Endodermal cell (in vitro differentiated cells): ENCODE data around the gene METRN. TPM values are rescaled to one million over a fixed set of nuclear protein-coding genes. Genes with fewer than 3 reads are reported as not detected.
A peak's percentile ranks its signal among the peaks of the same experiment; 100 is the strongest.

Experiments
- DNase-seq: peaks from one replicate; pipeline ENCODE4 v3.0.0-alpha.2; 2017
- H3K27ac ChIP-seq: 2 replicates; pipeline ENCODE4 v1.5.1; 2013; ENCODE audit warnings: mild to moderate bottlenecking, low read depth, low read length, moderate library complexity
- H3K27me3 ChIP-seq: 2 replicates; pipeline ENCODE4 v1.6.1; 2013; ENCODE audit warnings: mild to moderate bottlenecking, low read length, moderate library complexity; ENCODE audit not compliant: insufficient read depth, control insufficient read depth, poor library complexity, severe bottlenecking
- H3K36me3 ChIP-seq: 2 replicates; pipeline ENCODE4 v1.7.0; 2013; ENCODE audit warnings: mild to moderate bottlenecking, low read length, moderate library complexity; ENCODE audit not compliant: control insufficient read depth, insufficient read depth
- H3K4me1 ChIP-seq: one replicate; pipeline ENCODE4 v1.7.0; 2013; ENCODE audit warnings: low read length; ENCODE audit not compliant: control insufficient read depth, insufficient read depth
- H3K4me3 ChIP-seq: 2 replicates; pipeline ENCODE4 v1.5.1; 2013; ENCODE audit warnings: mild to moderate bottlenecking, low read length, moderate library complexity
- H3K9ac ChIP-seq: 2 replicates; pipeline ENCODE4 v1.6.1; 2013; ENCODE audit warnings: mild to moderate bottlenecking, low read length, moderate library complexity; ENCODE audit not compliant: poor library complexity, severe bottlenecking; ENCODE audit errors: extremely low read depth
- H3K9me3 ChIP-seq: 2 replicates; pipeline ENCODE4 v1.6.1; 2013; ENCODE audit warnings: mild to moderate bottlenecking, low read length, moderate library complexity; ENCODE audit not compliant: control insufficient read depth
- H3K27ac Mint-ChIP-seq: 2 replicates; pipeline ENCODE4 v1.8.0; 2020; ENCODE audit warnings: mixed read lengths
- H3K27me3 Mint-ChIP-seq: 2 replicates; pipeline ENCODE4 v1.8.0; 2021; ENCODE audit warnings: mild to moderate bottlenecking, mixed read lengths; ENCODE audit not compliant: insufficient read depth
- H3K36me3 Mint-ChIP-seq: 2 replicates; pipeline ENCODE4 v1.8.0; 2020; ENCODE audit warnings: low read depth, mixed read lengths
- H3K4me1 Mint-ChIP-seq: 2 replicates; pipeline ENCODE4 v1.8.0; 2020; ENCODE audit warnings: mixed read lengths
- H3K4me3 Mint-ChIP-seq: 2 replicates; pipeline ENCODE4 v1.8.0; 2020; ENCODE audit warnings: mild to moderate bottlenecking, moderate library complexity, mixed read lengths
- H3K9me3 Mint-ChIP-seq: 2 replicates; pipeline ENCODE4 v1.8.0; 2020; ENCODE audit warnings: mild to moderate bottlenecking, mixed read lengths
- WGBS, 2 experiments: methylation state at CpG; one replicate each; pipeline versions ENCODE4 v1.1.5 to v1.1.7; 2013; ENCODE audit warnings: missing lambda C conversion rate in 2 of 2, mixed read lengths in 1 of 2; ENCODE audit not compliant: insufficient coverage in 1 of 2, insufficient read length in 1 of 2; 5-methylcytosine and 5-hydroxymethylcytosine counted together
- total RNA-seq, 2 donors: library from RNA; stranded (reverse); fragmentation: NEBNext Ultra II Directional in 1 of 2; extraction: Animal tissue kit (Norgen Biotek cat#: 25700) in 1 of 2; gene quantifications; 2 replicates in 1 of 2; 3 replicates in 1 of 2; pipeline ENCODE4 v1.2.1, GENCODE V29; 2021
- TF ChIP-seq, protein P1 (sequence below): fragments of 200-600 bp; sonication (generic); conservative IDR thresholded peaks from 2 replicates; pipeline ENCODE4 v1.5.0; 2021; ENCODE audit warnings: antibody characterized with exemption, mild to moderate bottlenecking

METRN gene
- total RNA-seq, 2 donors from 2014 or later, result 33.4 to 38.5 TPM

DNA sequence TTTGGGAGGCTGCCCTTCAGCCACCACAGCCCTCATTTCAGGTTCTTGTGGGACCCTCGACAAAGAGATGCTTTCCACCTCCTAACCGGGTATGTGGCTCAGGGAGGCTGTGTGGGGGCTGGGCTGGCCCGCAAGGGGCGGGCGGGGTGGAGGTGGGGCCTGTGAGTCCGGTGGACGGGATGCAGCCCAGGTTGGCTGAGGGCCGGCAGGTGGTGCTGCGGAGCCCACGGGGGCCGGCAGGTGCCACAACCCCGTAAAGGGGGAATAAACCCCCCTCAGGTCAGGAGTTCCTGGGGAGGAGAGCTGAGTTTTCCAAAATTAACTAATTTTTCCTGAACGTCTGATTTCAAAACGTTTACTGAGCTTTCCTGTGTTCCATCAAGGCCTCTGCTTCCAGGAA is 30.8 kb downstream of the METRN start:
- WGBS, 2 experiments, result 8 to 14% methylated on average over 4 to 14 of the region's 14 CpGs
- peak; percentile 92 for DNase-seq

DNA sequence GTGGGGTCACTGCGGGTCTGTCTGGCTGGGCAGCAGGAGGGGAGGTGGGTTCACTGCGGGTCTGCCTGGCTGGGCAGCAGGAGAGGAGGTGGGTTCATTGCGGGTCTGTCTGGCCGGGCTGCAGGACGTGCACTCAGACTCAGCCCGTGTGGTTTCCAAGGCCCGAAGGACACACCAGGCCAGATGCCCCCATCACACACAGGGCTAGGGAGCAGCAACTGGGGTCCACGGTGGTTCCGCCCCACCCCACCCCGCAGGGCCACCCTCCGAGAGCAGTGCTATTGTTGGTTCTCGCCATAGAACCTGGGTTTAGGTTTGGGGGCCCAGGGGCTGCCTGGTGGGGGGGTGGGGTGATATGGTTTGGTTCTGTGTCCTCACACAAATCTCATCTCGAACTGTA is 31.7 kb downstream of the METRN start:
- no peaks in the 10 kb centered on the region for H3K4me1 ChIP-seq
- no peak overlapping the region for H3K27ac ChIP-seq
- no peak overlapping the region for H3K27ac Mint-ChIP-seq
- no peak overlapping the region for H3K9ac ChIP-seq
- no peaks in the 10 kb centered on the region for H3K27me3 ChIP-seq
- H3K4me3 Mint-ChIP-seq, result no peak overlapping the region
- no peaks in the 10 kb centered on the region for H3K9me3 Mint-ChIP-seq
- H3K27me3 Mint-ChIP-seq, result peaks cover 3% of the 10 kb centered on the region
- no peaks in the 10 kb centered on the region for H3K9me3 ChIP-seq
- no peaks in the 10 kb centered on the region for H3K36me3 ChIP-seq
- no peaks in the 10 kb centered on the region for H3K36me3 Mint-ChIP-seq
- WGBS, 2 experiments, result 92% methylated on average over 13 of the region's 13 CpGs; no CpG with 5 or more reads in 1 of the 2 experiments
- H3K4me1 Mint-ChIP-seq, result peaks cover 5% of the 10 kb centered on the region
- TF ChIP-seq, protein P1, sequence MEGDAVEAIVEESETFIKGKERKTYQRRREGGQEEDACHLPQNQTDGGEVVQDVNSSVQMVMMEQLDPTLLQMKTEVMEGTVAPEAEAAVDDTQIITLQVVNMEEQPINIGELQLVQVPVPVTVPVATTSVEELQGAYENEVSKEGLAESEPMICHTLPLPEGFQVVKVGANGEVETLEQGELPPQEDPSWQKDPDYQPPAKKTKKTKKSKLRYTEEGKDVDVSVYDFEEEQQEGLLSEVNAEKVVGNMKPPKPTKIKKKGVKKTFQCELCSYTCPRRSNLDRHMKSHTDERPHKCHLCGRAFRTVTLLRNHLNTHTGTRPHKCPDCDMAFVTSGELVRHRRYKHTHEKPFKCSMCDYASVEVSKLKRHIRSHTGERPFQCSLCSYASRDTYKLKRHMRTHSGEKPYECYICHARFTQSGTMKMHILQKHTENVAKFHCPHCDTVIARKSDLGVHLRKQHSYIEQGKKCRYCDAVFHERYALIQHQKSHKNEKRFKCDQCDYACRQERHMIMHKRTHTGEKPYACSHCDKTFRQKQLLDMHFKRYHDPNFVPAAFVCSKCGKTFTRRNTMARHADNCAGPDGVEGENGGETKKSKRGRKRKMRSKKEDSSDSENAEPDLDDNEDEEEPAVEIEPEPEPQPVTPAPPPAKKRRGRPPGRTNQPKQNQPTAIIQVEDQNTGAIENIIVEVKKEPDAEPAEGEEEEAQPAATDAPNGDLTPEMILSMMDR, result no peak
- DNase-seq, result no peak
- H3K4me3 ChIP-seq, result no peak overlapping the region

More for the DNA sequence above, 30.8 kb downstream of the METRN start:
- Histone ChIP-seq H3K27ac (no peak overlapping the region), H3K4me1 (no peaks in the 10 kb centered on the region), H3K9ac (no peak overlapping the region), H3K9me3 (no peaks in the 10 kb centered on the region), H3K4me3 (no peak overlapping the region), H3K36me3 (no peaks in the 10 kb centered on the region), H3K27me3 (no peaks in the 10 kb centered on the region)
- Mint-ChIP-seq H3K4me1 (no peaks in the 10 kb centered on the region), H3K27ac (no peak overlapping the region), H3K36me3 (no peaks in the 10 kb centered on the region), H3K9me3 (no peaks in the 10 kb centered on the region), H3K27me3 (no peaks in the 10 kb centered on the region), H3K4me3 (no peak overlapping the region)
- TF ChIP-seq, protein P1, result peak; percentile 89

DNA sequence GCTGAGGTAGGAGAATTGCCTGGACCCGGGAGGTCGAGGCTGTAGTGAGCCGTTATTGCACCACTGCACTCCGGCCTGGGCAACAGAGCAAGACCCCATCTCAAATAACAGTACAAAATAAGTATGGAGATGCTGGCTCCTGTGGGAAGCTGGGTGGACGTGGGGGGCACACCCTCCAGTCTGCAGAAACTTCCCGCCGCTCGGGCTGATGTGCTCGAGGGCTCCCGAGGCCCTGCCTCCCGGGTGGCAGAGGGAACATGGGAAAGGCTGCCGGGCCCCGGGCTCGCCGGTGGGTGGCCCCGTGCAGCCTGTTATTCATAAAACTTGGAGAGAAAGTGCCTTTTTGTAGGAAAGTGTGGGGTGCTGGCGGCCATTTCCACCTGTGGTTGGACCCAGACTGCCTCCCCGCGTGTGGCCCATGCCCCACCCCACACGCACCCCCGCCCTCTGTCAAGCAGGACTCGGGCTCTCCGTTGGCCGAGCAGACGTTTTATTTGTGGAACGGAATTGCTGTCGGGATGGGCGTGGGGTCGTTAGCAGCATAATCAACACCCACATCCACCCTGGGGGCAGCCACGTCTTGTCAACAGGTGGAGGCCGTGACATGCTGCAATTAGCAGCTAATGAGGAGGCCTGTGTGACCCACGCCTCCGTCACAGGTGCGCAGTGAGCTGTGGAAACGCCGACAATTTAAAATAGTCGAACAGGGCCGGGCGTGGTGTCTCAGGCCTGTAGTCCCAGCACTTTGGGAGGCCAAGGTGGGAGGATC is 33.2 kb downstream of the METRN start:
- H3K36me3 ChIP-seq, result no peaks in the 10 kb centered on the region
- Mint-ChIP-seq H3K4me3 (no peak overlapping the region), H3K4me1 (peaks cover 13% of the 10 kb centered on the region), H3K36me3 (no peaks in the 10 kb centered on the region), H3K27me3 (peaks cover 11% of the 10 kb centered on the region), H3K27ac (no peak overlapping the region), H3K9me3 (no peaks in the 10 kb centered on the region)
- no peak overlapping the region for H3K4me3 ChIP-seq
- H3K27me3 ChIP-seq, result no peaks in the 10 kb centered on the region
- no peak for DNase-seq
- 91 to 92% methylated on average over 27 to 39 of the region's 39 CpGs for WGBS, 2 experiments
- TF ChIP-seq, protein P1, result no peak
- H3K9me3 ChIP-seq, result no peaks in the 10 kb centered on the region
- no peak overlapping the region for H3K27ac ChIP-seq
- no peaks in the 10 kb centered on the region for H3K4me1 ChIP-seq
- no peak overlapping the region for H3K9ac ChIP-seq
